HG03565 (cell line): ENCODE data around the gene NCAM1.

Experiments used
- ATAC-seq: cut with Tn5 transposase; IDR thresholded peaks from one replicate; pipeline ENCODE4 v1.9.1; 2021; ENCODE audit warnings: mild to moderate bottlenecking, moderate library complexity; ENCODE audit not compliant: unreplicated experiment

The NCAM1 gene

DNA sequence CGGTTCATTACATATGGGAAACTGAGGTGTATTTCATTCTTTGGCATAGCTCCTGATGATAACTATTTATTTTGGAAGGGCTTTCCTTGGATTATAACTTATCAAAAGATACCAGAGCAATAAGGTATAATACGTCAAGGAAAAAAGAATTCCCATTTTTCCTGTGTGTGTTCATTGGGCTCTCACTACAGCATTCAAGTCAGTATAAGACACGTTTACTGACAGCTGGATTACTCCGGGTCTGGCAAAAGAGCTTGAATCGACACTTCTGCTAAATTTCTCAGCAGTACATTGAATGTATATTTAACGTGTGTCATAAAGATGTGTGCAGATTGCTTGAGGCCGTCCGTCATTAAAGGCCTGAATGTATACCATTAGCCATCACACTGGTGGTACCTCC, 163.4 kb downstream of the NCAM1 start:
- no peak for ATAC-seq

DNA sequence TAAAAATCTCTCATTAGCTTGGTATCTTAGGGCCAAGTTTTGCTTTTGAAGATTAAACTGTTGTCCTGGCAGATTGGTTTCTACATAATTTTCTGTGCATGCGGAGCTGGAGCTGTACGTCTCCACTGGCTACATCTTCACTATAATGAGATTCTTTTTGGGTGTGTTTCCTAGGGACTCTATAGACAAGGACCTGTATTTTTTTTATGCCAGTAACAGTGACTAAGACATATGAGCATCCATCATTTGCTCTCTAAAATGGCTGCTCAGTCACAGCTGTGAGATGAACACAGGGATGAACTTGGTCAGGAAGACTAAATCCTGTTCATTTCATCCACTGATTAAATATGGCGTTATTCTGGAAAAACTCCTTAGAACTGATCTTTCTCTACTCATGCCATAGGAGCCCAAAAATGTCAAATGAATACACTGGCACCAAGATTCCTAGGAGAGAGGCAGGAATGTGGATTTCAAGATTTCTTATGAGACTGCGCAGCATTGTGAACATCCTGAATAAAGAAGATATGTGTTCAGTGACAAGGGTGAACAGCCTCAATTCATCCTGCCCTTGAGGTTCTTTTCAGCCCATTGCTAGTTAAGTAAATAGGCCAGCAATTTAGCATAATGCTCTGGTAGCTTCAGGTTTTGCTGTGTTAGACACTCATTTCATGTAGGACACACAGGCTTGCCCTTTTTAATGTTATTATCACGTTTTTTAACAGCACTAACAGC, 168.2 kb downstream of the NCAM1 start:
- no peak for ATAC-seq

- ATAC-seq = no peak
Measured at GRCh38 chr11:113131036-113131775, 170.0 kb downstream of the NCAM1 start.

DNA sequence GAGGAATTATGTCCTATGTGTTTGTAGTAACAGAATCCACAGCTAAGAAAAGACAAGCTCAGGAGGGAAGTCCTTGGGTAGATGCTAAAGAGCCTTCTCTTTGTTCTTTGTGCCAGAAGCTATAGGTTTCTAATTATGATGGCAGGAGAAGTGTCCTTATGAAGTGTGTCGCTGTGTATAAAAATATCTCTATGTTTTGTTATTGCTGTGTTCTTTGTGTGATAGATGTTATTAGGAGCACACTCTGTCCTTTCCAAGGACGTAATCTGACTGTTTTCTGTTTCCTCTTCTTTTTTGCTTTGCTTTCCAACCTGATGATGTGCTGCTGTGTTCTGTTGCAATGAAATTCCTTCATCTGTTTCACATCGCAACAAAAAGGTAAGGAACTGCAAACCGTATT, 171.9 kb downstream of the NCAM1 start:
- ATAC-seq = no peak

DNA sequence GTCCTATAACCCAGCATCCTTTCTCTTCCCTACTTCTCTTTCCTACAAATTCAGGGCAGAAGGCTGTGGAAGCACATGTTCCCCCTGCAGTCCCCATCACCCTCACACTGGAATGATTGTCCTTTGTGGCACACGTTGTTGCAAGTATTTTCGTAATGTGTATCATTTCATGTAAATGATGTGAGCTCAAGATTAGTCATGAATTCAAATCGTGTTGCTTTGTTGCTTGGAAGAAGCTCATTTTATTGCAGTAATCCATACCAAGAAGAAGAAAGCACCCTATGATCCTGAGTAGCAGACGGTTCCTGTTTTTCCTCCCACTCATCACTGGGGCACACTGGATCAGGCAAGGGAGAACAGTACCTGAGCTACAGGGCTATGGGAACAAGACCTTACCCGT, 173.4 kb downstream of the NCAM1 start:
- ATAC-seq = no peak

DNA sequence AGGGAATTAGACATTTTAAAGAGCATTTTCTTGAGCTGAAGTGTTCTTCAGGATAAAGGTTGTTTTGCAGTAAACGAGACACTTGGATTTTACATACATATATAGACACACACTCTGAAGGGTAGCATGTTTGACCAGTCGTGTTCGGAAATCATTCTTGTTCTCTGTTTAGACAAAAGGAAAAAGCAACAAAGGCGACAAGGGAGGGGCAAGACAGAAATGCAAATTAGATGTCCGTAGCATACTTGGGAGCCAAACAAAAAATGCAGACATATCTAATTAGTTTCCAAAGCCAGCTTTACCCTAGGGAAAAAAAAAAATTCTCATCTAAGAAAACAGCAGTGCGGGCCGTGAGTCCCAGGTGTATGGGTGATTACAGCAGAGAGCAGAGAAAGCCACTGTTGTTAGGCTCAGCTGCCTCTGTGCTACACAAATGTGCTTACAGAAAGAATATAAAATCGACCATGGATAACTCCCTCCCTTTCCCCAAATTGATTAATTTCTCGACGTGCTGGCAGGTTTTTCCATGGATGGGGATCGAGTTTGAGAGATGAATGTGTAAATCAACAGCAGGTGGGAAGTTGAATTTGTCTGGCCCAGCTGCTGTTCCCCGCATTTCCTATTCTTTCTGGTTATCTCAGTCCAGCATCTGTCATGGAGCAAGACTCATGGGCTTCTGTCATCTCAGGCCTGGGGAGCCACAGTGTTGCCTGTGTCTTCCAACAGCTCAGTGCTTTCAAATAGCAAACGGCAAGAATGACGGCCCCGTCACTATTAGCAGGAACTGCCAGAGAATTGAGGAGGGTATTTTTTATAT, 176.7 kb downstream of the NCAM1 start:
- ATAC-seq = no peak

GRCh38 chr11:113138731-113139130, 177.5 kb downstream of the NCAM1 start:
- ATAC-seq = no peak

GRCh38 chr11:113141010-113141409, 179.8 kb downstream of the NCAM1 start:
- ATAC-seq = no peak

DNA sequence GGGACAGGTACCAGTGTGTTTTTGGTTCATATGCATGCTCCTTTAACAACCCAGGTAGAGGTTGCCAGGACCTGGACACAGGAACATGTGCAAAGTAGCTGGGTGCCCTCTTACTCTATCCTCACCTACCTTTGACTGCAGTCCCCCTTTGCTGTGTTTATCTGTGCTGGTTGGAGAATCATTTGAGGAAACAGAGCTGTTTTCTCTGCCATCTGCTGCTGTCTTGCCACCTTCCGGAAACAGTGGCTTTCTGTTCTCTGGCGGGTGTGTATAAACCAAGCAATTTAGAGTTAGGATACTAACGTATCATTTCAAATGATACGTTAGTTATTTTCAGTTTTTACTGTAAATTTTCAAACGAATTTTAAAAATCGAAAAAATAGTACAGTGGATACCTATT, 181.3 kb downstream of the NCAM1 start:
- ATAC-seq = no peak

DNA sequence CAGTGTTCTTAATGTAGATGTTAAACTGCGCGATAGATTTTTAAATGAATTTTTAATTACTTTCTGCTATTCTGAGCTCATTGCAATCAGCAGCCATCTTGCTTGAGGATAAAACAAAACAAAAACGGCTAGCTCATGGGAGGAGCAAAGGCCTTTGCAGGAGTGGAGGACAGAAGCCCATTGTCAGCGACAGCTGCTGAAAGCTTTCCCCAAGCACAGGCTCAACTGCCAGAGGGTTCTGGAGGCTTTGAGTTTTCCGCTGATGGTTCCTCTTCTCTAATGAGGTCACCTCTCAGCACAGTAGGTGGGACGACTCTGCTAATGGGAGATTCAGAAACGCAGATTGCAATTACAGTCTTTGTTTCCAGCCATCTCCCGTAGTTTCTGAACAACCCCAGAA, 186.0 kb downstream of the NCAM1 start:
- ATAC-seq = no peak

- no peak for ATAC-seq
Measured at GRCh38 chr11:113148076-113148475, 186.9 kb downstream of the NCAM1 start.

DNA sequence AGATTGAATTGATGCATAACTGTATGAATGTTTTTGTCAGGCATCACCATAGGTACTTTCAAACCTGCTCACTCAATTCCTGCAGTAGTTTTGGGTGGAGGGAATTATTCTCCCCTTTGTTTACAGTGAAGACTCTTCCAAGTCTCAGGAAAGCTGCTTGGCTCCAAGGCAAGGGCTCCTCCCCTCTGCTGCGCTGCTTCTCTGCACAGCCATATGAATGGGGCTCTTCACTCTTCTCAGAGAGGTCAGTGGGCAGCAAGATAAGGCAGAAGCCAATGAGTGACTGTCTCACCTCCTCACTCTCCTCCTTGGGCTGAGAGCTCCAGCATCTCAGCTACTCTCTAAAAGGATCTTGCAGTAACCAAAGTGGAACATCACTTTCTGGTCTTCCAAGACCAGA, 187.4 kb downstream of the NCAM1 start:
- ATAC-seq = no peak

DNA sequence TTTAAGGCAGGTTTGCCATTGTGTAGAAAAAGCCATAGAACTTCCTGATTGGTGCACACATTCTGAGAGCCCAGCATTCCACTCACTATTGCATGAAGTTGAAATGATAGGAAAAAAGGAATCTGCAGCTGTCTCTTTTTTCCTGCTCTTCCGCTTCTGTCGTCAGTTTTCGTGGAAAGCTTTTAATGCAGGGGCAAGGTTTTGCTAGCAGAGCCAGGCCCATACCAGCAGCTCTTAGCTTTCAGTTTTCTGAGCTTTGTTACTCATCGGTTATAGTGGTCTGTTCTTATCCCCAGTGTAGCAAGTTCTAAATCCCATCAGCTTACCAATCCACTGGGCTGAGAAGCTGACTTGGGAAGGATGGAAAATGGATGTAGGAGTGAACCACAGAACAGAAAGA, 190.3 kb downstream of the NCAM1 start:
- no peak for ATAC-seq

- ATAC-seq = no peak
Measured at GRCh38 chr11:113152500-113152899, 191.3 kb downstream of the NCAM1 start.

DNA sequence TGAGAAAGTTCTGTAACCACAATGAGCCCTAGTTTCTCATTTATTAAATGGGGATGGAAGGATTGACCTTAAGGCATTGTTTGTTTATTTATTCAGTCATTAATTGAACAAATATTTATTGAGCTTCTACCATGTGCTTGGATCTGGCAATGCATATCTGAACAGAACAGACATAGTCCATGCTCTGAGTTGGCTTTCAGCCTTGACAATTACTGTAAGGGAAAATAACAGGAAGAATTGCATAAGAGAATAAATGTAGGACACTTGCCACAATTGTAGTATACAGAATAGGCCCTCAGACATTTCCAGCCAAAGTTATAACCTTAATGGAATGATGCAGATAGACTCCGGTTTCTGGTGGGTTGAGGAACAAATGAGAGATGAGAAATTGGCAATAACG, 192.6 kb downstream of the NCAM1 start:
- ATAC-seq = no peak

GRCh38 chr11:113159988-113160807, 199.0 kb downstream of the NCAM1 start:
- ATAC-seq = no peak

GRCh38 chr11:113160808-113161124, 199.5 kb downstream of the NCAM1 start:
- no peak for ATAC-seq

GRCh38 chr11:113161711-113162591, 200.7 kb downstream of the NCAM1 start:
- no peak for ATAC-seq

- no peak for ATAC-seq
Measured at GRCh38 chr11:113162592-113162962, 201.4 kb downstream of the NCAM1 start.
